Endothelial cell of umbilical vein (primary cell): ENCODE results near the gene ARFGEF3. TPM values are rescaled to one million over a fixed set of nuclear protein-coding genes. Genes with fewer than 3 reads are reported as not detected.

Source experiments
- BruUV-seq: library from RNA; stranded (reverse); fragments of 400-500 nt; replicated peaks from 2 replicates; lab custom pipeline; 2021; lab: Mats Ljungman, UMichigan
- CTCF ChIA-PET: fragments of 300-600, 350-600 bp; sonication (Branson Sonifier 250); formaldehyde crosslinking; loops from one replicate; lab custom pipeline; 2021; ENCODE audit warnings: antibody characterized with exemption, inconsistent platforms; lab: Charles Lee
- POLR2A ChIA-PET: fragments of 300-600, 350-600 bp; sonication (Branson Sonifier 250); formaldehyde crosslinking; loops from one replicate; lab custom pipeline; 2021; ENCODE audit warnings: antibody characterized with exemption, inconsistent platforms; lab: Charles Lee
- DNase-seq: peaks from one replicate; pipeline ENCODE4 v3.0.0-alpha.2; 2011; ENCODE audit warnings: low read depth, low spot score
- FAIRE-seq: peaks from 2 replicates; lab custom pipeline; 2011; peaks lifted over from hg19 to GRCh38; lab: Jason Lieb, UNC
- H2AFZ ChIP-seq: 2 replicates; pipeline ENCODE4 v1.6.0; 2012; ENCODE audit warnings: low read depth, low read length, control low read depth, inconsistent platforms
- H3K27ac ChIP-seq: 2 replicates; pipeline ENCODE4 v1.5.1; 2011; ENCODE audit warnings: low read depth, mild to moderate bottlenecking, control low read depth, low read length, moderate library complexity; ENCODE audit not compliant: insufficient read depth
- H3K27me3 ChIP-seq, 2 experiments: 2 replicates each; pipeline versions ENCODE4 v1.6.0 to v1.6.1; 2011; ENCODE audit warnings: low read length in 2 of 2, mixed read lengths in 1 of 2; ENCODE audit not compliant: control insufficient read depth in 2 of 2, insufficient read depth in 2 of 2
- H3K36me3 ChIP-seq, 2 experiments: 2 replicates in 1 of 2; 3 replicates in 1 of 2; pipeline ENCODE4 v1.5.1; 2011; ENCODE audit warnings: low read length in 2 of 2, mild to moderate bottlenecking in 1 of 2, moderate library complexity in 1 of 2; ENCODE audit not compliant: control insufficient read depth in 2 of 2, insufficient read depth in 2 of 2; ENCODE audit errors: extremely low read depth in 1 of 2
- H3K4me1 ChIP-seq: 3 replicates; pipeline ENCODE4 v1.5.1; 2011; ENCODE audit warnings: mild to moderate bottlenecking, low read length; ENCODE audit not compliant: control insufficient read depth, insufficient read depth; ENCODE audit errors: extremely low read depth
- H3K4me2 ChIP-seq: 2 replicates; pipeline ENCODE4 v1.6.1; 2011; ENCODE audit warnings: low read length, control low read depth, mixed read lengths; ENCODE audit not compliant: insufficient read depth
- H3K4me3 ChIP-seq, 3 experiments: fragments of 200-600 bp in 1 of 3; sonication (generic), shearing (Covaris generic) in 1 of 3; replicated peaks in 1 of 3; 2 replicates each; pipeline ENCODE4 v1.5.1; 2011 to 2016; ENCODE audit warnings: control low read depth in 3 of 3, low read length in 3 of 3, mild to moderate bottlenecking in 2 of 3, inconsistent platforms in 1 of 3, low read depth in 1 of 3, moderate library complexity in 1 of 3; ENCODE audit not compliant: insufficient read depth in 1 of 3
- H3K79me2 ChIP-seq: 2 replicates; pipeline ENCODE4 v1.6.0; 2012; ENCODE audit warnings: low read length, inconsistent platforms; ENCODE audit not compliant: control insufficient read depth, insufficient read depth
- H3K9ac ChIP-seq: replicated peaks from 2 replicates; pipeline ENCODE3; 2011; ENCODE audit warnings: low read length, control low read depth; ENCODE audit not compliant: insufficient read depth; ENCODE audit errors: extremely low read depth
- H3K9me1 ChIP-seq: replicated peaks from 3 replicates; pipeline ENCODE4 v1.6.0; 2011; ENCODE audit warnings: mild to moderate bottlenecking, low read length; ENCODE audit not compliant: control insufficient read depth, insufficient read depth; ENCODE audit errors: extremely low read depth
- H3K9me3 ChIP-seq: replicated peaks from 2 replicates; pipeline ENCODE4 v1.5.1; 2012; ENCODE audit warnings: low read length, inconsistent platforms; ENCODE audit not compliant: control insufficient read depth, insufficient read depth
- H4K20me1 ChIP-seq: replicated peaks from 2 replicates; pipeline ENCODE3; 2011; ENCODE audit warnings: mild to moderate bottlenecking, low read length; ENCODE audit not compliant: control insufficient read depth, insufficient read depth; ENCODE audit errors: extremely low read depth
- CTCF ChIP-seq, 2 donors: IDR thresholded peaks; 1 replicate in 1 of 2; 2 replicates in 1 of 2; pipeline ENCODE4 v1.5.1; 2011; ENCODE audit warnings: low read length in 2 of 2, mild to moderate bottlenecking in 2 of 2, moderate library complexity in 2 of 2, control low read depth in 1 of 2, inconsistent platforms in 1 of 2, low read depth in 1 of 2; ENCODE audit not compliant: insufficient read depth in 1 of 2; ENCODE audit errors: extremely low read depth in 1 of 2
- EZH2 ChIP-seq: IDR thresholded peaks from 2 replicates; pipeline ENCODE4 v1.6.1; 2012; ENCODE audit warnings: borderline replicate concordance, low read depth, mild to moderate bottlenecking, moderate library complexity, low read length, inconsistent platforms; ENCODE audit not compliant: severe bottlenecking
- FOS ChIP-seq: IDR thresholded peaks from 2 replicates; pipeline ENCODE4 v1.6.1; 2011; ENCODE audit warnings: mild to moderate bottlenecking, low read length, moderate library complexity, borderline replicate concordance; ENCODE audit not compliant: insufficient read depth
- GATA2 ChIP-seq: IDR thresholded peaks from 2 replicates; pipeline ENCODE4 v1.7.0; 2011; ENCODE audit warnings: low read depth, mild to moderate bottlenecking, moderate library complexity, mixed read lengths, low read length; ENCODE audit not compliant: insufficient read length, insufficient read depth
- JUN ChIP-seq: IDR thresholded peaks from 2 replicates; pipeline ENCODE4 v1.6.1; 2011; ENCODE audit warnings: borderline replicate concordance, low read depth; ENCODE audit not compliant: insufficient read length, insufficient read depth
- MAX ChIP-seq: IDR thresholded peaks from 2 replicates; pipeline ENCODE4 v1.6.1; 2011; ENCODE audit not compliant: insufficient read depth, insufficient read length
- MYC ChIP-seq: IDR thresholded peaks from one replicate; pipeline ENCODE4 v1.6.1; 2011; ENCODE audit warnings: mild to moderate bottlenecking, low read depth, low read length
- POLR2A ChIP-seq: IDR thresholded peaks from 2 replicates; pipeline ENCODE4 v1.6.1; 2012; ENCODE audit warnings: low read depth, mild to moderate bottlenecking, control low read depth, low read length
- POLR2AphosphoS5 ChIP-seq: IDR thresholded peaks from 2 replicates; pipeline ENCODE4 v1.6.1; 2012; ENCODE audit warnings: low read depth, mild to moderate bottlenecking, control low read depth, low read length, moderate library complexity; ENCODE audit not compliant: insufficient read depth
- dilution Hi-C: fragments of 300-500 bp; cut with MboI; formaldehyde crosslinking; loops from one replicate; pipeline ENCODE4 v1.15.0; 2019; ENCODE audit warnings: low sequenced_read_pairs; ENCODE audit not compliant: extremely low pct_ligation_motif_present
- intact Hi-C: fragments of 100-400 bp; cut with micrococcal nuclease; formaldehyde crosslinking; loops from one replicate; pipeline ENCODE4 v1.10.0; 2022
- polyA plus RNA-seq, 4 experiments: library from polyadenylated mRNA; depleted of rRNA in 3 of 4; stranded (reverse) in 3 of 4; unstranded in 1 of 4; fragments of >200 nt; gene quantifications; 2 replicates each; pipeline versions ENCODE4 v1.2.1 to v1.2.3, GENCODE V29; 2011 to 2012; ENCODE audit warnings: missing spikeins in 1 of 4
- total RNA-seq: library from RNA; stranded (reverse); gene quantifications from 2 replicates; pipeline ENCODE4 v1.2.3, GENCODE V29; 2021

The ARFGEF3 gene
- total and polyA plus RNA-seq, 2 donors (not counting 3 experiments of a cell fraction or from before 2014, with no cell fraction given): 1.3 to 7.3 TPM

DNA sequence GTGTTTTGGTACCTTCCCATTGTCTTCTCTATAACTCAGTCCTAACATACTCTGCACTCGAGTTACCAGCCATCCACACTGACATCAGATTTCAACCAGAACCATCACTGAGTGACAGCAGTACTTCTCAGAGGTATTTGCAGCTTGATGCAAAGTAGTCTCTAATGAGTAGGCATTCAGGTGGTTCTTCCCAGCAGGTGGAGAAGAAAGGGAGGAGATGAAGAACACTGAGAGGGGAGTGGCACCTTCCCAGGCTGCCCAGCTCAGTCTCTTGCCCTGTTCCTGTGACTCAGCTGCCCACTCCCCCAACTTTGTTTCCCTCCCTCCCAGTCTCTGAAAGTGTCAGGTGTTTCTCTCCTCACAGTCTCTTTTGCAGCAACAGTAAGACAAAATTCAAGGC, 177.3 kb downstream of the ARFGEF3 start:
- no peak for TF ChIP-seq MAX
- TF ChIP-seq POLR2A: no peak
- no peak for TF ChIP-seq CTCF (IDR thresholded peaks at IDR 0.05; ENCODE audit: extremely low read depth in 1 of 2, insufficient read depth in 1 of 2, low read depth in 1 of 2, low read length in 2 of 2)
- TF ChIP-seq GATA2: no peak
- no peak for TF ChIP-seq EZH2
- no peak overlapping the region for H3K9ac ChIP-seq
- no peaks in the 10 kb centered on the region for H4K20me1 ChIP-seq
- CTCF ChIA-PET: interaction anchor here (1.0 kb wide), 1 partner anchor 24 kb away, joined by 3 read pairs; no protein-coding TSS in a partner anchor
- H3K79me2 ChIP-seq: no peaks in the 10 kb centered on the region
- no peak for FAIRE-seq
- H3K4me1 ChIP-seq: no peaks in the 10 kb centered on the region
- no peak overlapping the region for H2AFZ ChIP-seq
- BruUV-seq: no TSS peak
- peaks cover 0 to 2% of the 10 kb centered on the region in 2 experiments for H3K36me3 ChIP-seq
- POLR2A ChIA-PET: no interaction called here
- no peaks in the 10 kb centered on the region for H3K27me3 ChIP-seq
- H3K9me3 ChIP-seq: no peaks in the 10 kb centered on the region
- dilution Hi-C loops: no loop called here
- H3K4me2 ChIP-seq: no peak overlapping the region
- intact Hi-C loops: no loop called here
- no peak for DNase-seq
- H3K9me1 ChIP-seq: no peaks in the 10 kb centered on the region
- H3K4me3 ChIP-seq: no peak overlapping the region
- H3K27ac ChIP-seq: no peak overlapping the region

- FAIRE-seq (no peak), DNase-seq (peak; percentile 45)
- Histone ChIP-seq H3K9ac (no peak overlapping the region), H4K20me1 (no peaks in the 10 kb centered on the region), H2AFZ (no peak overlapping the region), H3K4me1 (no peaks in the 10 kb centered on the region), H3K27ac (no peak overlapping the region), H3K4me3 (no peak overlapping the region), H3K4me2 (no peak overlapping the region), H3K27me3 (no peaks in the 10 kb centered on the region), H3K36me3 (peaks cover 0 to under 1% of the 10 kb centered on the region in 2 experiments), H3K9me1 (no peaks in the 10 kb centered on the region), H3K79me2 (no peaks in the 10 kb centered on the region), H3K9me3 (no peaks in the 10 kb centered on the region)
- dilution Hi-C loops: no loop called here
- intact Hi-C loops: no loop called here
- CTCF ChIA-PET: no interaction called here
- TF ChIP-seq FOS: no peak
- TF ChIP-seq POLR2AphosphoS5: no peak
- no peak for TF ChIP-seq MYC
- TF ChIP-seq EZH2: no peak
- no peak for TF ChIP-seq MAX
- TF ChIP-seq CTCF (IDR thresholded peaks at IDR 0.05; ENCODE audit: extremely low read depth in 1 of 2, insufficient read depth in 1 of 2, low read depth in 1 of 2, low read length in 2 of 2): no peak
- no peak for TF ChIP-seq GATA2
- no peak for TF ChIP-seq JUN
- no peak for TF ChIP-seq POLR2A
- POLR2A ChIA-PET: no interaction called here
- BruUV-seq: no TSS peak
These were observed 179.4 kb downstream of the ARFGEF3 start for GRCh38 chr6:138341176-138341575.
